ENCODE data around the gene KLF15.

The KLF15 gene

DNA sequence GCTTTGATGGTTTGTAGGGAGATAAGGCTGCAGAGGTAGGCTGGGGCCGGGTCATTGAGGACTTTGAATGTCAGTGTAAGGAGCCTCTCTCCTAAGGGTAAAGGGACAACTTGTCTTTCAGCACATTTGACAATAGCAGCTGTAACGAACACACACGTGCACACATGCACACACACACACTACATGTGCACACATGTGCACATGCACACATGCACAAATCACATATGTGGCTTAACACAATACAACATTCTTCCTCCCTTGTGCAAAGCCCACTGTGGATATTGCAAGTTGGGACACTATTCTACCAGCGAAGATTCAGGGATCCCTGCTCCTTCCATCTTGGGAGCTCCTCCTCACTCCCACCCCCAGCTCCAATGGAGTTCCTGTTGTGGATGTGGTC lies 36.4 kb upstream of the KLF15 start:
- TF ChIP-seq, protein P1, sequence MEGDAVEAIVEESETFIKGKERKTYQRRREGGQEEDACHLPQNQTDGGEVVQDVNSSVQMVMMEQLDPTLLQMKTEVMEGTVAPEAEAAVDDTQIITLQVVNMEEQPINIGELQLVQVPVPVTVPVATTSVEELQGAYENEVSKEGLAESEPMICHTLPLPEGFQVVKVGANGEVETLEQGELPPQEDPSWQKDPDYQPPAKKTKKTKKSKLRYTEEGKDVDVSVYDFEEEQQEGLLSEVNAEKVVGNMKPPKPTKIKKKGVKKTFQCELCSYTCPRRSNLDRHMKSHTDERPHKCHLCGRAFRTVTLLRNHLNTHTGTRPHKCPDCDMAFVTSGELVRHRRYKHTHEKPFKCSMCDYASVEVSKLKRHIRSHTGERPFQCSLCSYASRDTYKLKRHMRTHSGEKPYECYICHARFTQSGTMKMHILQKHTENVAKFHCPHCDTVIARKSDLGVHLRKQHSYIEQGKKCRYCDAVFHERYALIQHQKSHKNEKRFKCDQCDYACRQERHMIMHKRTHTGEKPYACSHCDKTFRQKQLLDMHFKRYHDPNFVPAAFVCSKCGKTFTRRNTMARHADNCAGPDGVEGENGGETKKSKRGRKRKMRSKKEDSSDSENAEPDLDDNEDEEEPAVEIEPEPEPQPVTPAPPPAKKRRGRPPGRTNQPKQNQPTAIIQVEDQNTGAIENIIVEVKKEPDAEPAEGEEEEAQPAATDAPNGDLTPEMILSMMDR (conservative IDR thresholded peaks at IDR 0.05) = no peak
- no peak overlapping the region for H3K27ac ChIP-seq

DNA sequence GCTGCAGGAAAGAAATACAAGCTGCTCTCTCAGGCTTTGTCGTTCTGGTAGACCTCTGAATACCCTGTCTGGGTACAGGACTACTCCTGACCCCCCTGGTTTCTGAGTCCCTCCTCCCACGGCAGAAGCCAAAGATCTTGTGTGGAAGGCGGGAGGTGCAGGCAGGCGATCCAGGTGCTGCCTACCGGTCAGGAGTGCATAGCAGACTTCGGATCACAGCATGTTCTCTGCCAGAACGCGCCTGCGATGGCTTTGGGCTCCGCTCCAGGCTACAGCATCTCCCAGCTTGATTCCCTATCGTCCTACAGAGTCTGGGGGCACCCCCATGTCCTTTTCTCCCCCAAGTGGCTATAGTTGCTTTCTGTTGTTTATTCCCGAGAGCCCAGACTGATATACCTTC lies 35.0 kb upstream of the KLF15 start:
- TF ChIP-seq, protein P1 (conservative IDR thresholded peaks at IDR 0.05) = no peak
- peak overlapping the region; percentile 32 for H3K27ac ChIP-seq

- TF ChIP-seq, protein P1 (conservative IDR thresholded peaks at IDR 0.05) = no peak
- H3K27ac ChIP-seq = peak overlapping the region; percentile 32
These were observed 34.4 kb upstream of the KLF15 start for GRCh38 chr3:126391631-126392030.

DNA sequence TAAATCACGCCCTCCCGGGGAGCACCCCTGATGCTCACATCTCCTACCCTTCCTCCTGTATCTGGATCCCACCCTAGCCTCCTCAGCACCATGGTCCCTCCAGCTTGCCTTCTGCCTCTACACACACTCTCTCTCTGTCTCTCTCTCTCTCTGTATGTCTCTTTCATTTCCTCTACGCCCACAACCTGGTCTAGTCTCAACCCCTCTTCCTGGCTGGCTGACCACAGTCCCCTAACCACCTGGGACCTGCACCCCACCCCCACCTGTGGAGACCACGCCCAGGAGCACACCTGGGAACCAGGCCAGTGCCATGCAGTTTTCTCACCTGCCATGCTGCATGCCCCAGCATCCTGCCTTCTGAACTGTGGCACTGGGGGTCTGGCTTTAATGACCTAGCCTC lies 33.5 kb upstream of the KLF15 start:
- H3K27ac ChIP-seq = peak overlapping the region; percentile 32
- TF ChIP-seq, protein P1 (conservative IDR thresholded peaks at IDR 0.05) = no peak

GRCh38 chr3:126390201-126390600 lies 33.0 kb upstream of the KLF15 start:
- H3K27ac ChIP-seq = no peak overlapping the region
- TF ChIP-seq, protein P1 (conservative IDR thresholded peaks at IDR 0.05) = no peak

DNA sequence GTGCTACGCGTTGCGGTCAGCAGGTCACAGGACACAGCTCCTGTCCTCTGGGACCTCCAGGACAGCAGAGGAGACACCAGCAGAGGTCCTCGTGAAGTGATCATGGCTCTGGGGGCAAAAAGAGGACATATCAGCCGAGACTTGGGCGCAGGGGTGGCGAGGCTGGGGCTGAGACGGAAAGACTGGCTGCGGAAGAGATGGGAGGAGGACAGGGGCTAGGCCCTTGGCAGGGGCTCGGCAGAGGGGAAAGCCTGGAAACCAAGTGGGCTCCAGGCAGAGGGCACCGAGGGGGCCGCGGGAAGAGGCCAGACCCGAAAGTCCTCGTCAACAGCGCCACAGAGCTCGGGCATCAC lies 32.6 kb upstream of the KLF15 start:
- TF ChIP-seq, protein P1 (conservative IDR thresholded peaks at IDR 0.05) = no peak
- peak overlapping the region; percentile 73; the same call in 1 of the 2 replicates for H3K27ac ChIP-seq

DNA sequence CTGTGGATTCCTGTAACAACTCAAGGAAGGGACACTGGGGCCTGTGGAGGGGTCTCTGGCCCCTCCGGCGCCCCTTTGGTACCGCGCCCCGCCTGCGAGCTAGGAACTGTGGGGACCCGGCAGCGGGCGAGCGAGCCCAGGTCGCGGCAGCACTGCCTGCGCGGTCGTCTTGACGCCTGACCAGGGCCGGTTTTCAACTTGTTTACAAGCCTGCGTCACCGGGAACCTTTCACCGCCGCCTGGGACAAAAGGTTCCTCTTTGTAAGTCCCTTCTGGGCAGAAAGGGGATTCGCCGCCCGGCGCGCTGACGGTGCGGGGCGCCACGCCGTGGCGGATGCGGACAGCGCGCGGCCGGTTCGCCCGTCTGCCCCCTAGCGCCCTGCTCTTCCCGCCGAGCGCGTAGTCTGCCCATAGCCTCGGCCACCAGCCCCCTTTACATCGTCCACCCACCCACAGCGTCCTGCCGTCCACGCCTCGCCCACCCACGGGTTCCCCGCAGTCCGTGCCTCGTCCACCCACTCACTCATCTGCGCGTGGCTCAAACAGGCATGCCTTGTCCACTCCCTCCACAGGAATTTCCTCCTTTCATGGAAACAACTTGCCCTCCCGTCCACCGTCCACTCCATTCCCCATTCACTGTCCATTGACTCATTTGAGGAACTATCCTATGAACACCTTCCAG lies 32.0 kb upstream of the KLF15 start:
- TF ChIP-seq, protein P1 (conservative IDR thresholded peaks at IDR 0.05) = peak; percentile 96
- peak overlapping the region; percentile 73 for H3K27ac ChIP-seq
